Umbilical cord (tissue), 2 donors: ENCODE data around the gene PAK3. TPM values are rescaled to one million over a fixed set of nuclear protein-coding genes. Genes with fewer than 3 reads are reported as not detected.

ENCODE experiments used
- DNase-seq: peaks from one replicate; pipeline ENCODE4 v3.0.0-alpha.2; 2015; ENCODE audit warnings: low spot score
- total RNA-seq: library from RNA; depleted of rRNA; stranded (reverse); fragments of >200 nt; gene quantifications from one replicate; pipeline ENCODE4 v1.2.3, GENCODE V29; 2014; ENCODE audit warnings: low replicate concordance; ENCODE audit not compliant: insufficient read depth

Gene PAK3
- total RNA-seq, 1 donor from 2014 or later = 7.7 TPM

- DNase-seq = no peak
Observed at GRCh38 chrX:111260451-111260850, 164.5 kb downstream of the PAK3 start.

- DNase-seq = no peak
Observed at GRCh38 chrX:111262086-111262485, 166.1 kb downstream of the PAK3 start.

- DNase-seq = no peak
Observed at GRCh38 chrX:111264385-111264784, 168.4 kb downstream of the PAK3 start.

- no peak for DNase-seq
Observed at GRCh38 chrX:111265486-111265885, 169.5 kb downstream of the PAK3 start.

- no peak for DNase-seq
Observed at GRCh38 chrX:111268506-111268905, 172.5 kb downstream of the PAK3 start.

- DNase-seq = peak; percentile 47
Observed at GRCh38 chrX:111270339-111270738, 174.3 kb downstream of the PAK3 start, which contains the start of gene CAPN6. Gene CAPN6 (minus strand): TSS chrX:111270483. CDS start chrX:111263936, 6,547 bp downstream.

Other genes starting within 250 kb of the PAK3 start
- 3.4 TPM for gene CAPN6, start 174.3 kb downstream of the PAK3 start, total RNA-seq